Cerebellar nuclear complex (tissue), 1 donor: ENCODE measurements around the gene ABCC3.

Experiments used
- DNase-seq, 2 experiments: peaks; one replicate each; lab custom pipeline; 2025; lab: John Stamatoyannopoulos, UW

The ABCC3 gene

GRCh38 chr17:50634224-50634914, at the start of gene ABCC3:
Gene ABCC3 (plus strand): TSS chr17:50634881. CDS start chr17:50634937, 56 bp downstream.
- DNase-seq, result no peak

DNA sequence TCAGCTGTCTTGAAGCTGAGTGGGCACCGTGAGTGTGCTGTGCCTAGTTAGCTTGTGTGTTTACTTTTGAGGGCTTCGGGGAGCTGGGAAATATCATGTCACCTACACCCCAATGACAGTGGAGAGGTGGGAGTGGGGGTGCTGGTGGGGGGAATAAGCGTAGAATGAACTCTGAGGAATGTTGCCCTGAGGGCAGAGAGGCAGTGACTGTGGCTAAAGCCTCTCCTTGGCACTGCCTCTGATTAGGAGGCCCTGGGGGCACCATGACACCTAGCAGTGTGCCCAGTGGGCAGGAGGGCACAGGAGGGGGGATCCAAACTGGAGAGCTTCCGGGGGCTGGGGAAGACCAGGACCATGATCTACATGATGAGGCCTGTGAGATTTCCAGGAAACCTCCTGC, 49.3 kb upstream of the ABCC3 start:
- no peak for DNase-seq

DNA sequence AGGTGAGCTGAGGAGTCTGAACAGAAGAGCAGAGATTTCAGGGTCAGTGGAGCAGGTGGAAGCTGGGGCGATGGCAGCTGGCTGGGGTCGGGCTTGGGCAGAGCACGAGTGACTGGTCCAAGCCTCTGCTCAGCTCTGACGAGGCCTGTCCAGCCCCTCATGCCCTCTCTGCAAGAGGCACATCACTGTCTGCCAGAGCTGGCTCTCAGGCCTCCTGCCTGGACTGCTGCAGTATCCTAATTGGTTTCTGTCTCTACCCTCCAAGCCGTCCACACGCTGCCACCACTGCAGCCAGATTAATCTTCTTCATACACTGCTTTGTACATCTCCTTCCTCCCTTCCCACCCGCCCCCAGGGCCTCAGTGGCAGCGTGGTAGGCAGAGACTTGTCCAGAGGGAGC, 48.8 kb upstream of the ABCC3 start:
- no peak for DNase-seq

- DNase-seq, result no peak
These were observed 48.0 kb upstream of the ABCC3 start for GRCh38 chr17:50586421-50587247.

GRCh38 chr17:50587571-50587970, 47.1 kb upstream of the ABCC3 start:
- no peak for DNase-seq

GRCh38 chr17:50588391-50589049, 46.2 kb upstream of the ABCC3 start:
- no peak for DNase-seq

DNA sequence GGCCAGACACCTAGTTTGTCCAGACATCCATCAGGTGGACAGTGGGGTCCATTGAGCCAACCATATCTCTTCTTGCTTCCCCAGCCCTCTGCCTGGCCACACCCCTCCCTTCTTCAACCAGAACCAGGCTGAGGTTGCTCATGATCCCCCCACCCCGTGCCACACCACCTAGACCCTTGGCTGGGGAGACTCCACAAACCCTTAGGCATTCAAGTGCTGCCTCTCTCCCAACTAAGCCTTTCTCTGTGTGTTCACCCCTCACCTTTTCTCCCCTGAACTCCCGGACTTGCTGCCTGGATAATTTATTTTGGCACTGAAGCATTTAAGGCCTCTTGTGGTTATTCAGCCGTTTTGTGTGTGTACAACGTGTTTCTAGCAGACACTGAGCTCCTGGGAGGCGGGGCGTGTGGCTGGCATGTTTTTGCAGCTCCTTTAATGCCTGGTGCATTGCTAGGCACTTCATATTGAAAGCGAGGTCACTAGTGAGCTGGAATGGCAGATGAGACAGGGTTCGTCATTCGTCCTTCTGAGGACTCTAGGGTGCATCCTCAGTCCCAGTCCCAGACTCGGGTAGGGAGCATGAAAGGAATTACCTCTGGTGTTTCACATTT, 45.5 kb upstream of the ABCC3 start:
- DNase-seq, result no peak

GRCh38 chr17:50590946-50591737, 43.5 kb upstream of the ABCC3 start:
- no peak for DNase-seq

DNA sequence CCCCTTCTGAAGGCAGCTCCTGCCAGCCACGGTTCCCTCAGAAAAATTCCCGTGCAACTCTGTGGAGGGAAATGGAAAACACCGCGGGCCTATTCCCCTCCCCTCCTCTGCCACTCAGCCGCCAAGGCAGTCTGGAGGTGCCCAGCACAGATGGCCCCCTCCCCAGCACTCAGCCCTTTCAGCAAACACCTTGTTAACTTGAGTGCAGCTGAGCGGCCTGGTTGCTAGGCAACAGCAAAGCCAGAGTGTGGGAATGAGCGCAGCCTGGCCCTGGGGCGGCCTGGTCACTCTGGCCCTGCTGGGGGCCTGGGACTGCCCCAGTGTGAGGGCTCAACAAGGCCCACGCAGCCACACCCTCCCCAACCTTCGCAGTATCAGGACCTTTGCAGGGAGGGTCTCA, 41.4 kb upstream of the ABCC3 start:
- no peak for DNase-seq

- no peak for DNase-seq
These were observed 40.4 kb upstream of the ABCC3 start for GRCh38 chr17:50594128-50594823.

- no peak for DNase-seq
These were observed 39.8 kb upstream of the ABCC3 start for GRCh38 chr17:50594892-50595291.

DNA sequence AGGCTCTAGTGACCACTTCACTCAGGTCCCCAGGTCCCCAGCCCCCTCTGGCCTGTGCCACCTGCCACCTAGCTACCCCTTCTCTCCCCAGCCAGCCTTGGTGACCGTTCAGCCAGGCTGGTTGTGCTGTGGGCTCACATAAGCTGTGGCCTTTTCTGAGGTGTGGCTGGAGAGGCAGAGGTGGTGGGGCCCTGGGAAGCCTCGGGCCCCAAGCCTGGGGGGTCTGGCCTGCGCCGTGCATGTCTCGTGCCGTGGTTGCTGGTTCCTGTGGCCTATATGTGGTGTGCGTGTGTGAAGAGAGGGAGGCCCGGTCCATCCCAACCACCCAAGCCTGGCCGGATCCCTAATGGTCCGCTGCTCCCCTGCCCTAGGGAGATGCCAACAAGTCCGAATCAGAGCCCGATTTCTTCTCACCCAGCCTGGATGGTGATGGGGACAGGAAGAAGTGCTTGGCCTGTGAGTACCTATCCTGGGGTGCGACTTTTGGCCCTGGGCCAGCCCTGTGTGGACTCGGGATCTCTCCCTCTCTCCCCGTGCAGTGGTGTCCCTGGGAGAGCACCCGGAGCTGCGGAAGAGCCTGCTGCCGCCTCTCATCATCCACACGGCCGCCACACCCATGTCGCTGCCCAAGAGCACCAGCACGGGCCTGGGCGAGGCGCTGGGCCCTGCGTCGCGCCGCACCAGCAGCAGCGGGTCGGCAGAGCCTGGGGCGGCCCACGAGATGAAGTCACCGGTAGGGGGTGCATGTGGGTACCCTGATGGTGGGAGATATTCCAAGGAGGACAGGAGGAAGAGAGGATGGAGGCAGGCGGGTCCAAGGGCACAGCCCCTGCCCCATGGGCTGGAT, 38.3 kb upstream of the ABCC3 start:
- no peak for DNase-seq

GRCh38 chr17:50598487-50598886, 36.2 kb upstream of the ABCC3 start:
- DNase-seq, result no peak

- DNase-seq, result no peak
These were observed 35.1 kb upstream of the ABCC3 start for GRCh38 chr17:50599606-50600005.

DNA sequence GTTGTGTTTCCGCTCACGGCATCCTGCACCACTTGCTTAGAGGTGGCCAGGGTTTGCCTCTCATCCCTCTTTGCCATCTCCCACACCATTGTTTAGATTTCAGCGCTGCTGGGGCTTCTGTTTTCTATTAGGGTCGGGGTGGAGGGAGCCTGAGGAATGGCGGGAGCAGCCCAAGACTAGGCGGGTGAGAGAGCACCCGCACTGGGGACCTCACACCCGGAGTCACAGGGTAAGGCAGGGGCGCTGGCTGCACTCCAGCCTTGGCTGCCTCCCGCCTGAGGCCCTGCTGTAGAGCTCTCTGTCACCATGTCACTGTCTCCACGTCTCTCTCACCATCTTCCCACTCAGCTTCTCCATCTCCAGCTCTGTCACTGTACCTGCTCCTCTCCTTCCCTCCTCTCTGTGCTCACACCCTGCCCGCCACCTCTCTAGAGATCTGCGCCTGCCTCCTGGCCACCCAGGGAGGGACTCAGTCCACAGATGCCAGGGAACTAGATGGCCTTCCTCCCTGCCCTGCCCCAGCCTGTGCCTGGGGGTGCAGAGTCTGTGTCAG, 32.8 kb upstream of the ABCC3 start:
- no peak for DNase-seq

DNA sequence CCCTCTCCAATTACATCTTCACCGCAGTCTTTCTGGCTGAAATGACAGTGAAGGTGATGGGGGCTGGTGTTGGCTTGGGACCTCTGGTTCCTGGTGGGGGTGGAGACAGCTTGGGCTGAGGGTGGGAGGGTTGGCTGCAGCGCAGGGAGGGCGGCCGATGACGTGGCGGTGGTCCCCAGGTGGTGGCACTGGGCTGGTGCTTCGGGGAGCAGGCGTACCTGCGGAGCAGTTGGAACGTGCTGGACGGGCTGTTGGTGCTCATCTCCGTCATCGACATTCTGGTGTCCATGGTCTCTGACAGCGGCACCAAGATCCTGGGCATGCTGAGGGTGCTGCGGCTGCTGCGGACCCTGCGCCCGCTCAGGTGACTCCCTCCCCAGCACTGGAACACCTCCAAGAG, 31.8 kb upstream of the ABCC3 start:
- DNase-seq, result no peak

- DNase-seq, result no peak
These were observed 31.3 kb upstream of the ABCC3 start for GRCh38 chr17:50603340-50603739.

GRCh38 chr17:50604513-50604912, 30.2 kb upstream of the ABCC3 start:
- DNase-seq, result no peak

DNA sequence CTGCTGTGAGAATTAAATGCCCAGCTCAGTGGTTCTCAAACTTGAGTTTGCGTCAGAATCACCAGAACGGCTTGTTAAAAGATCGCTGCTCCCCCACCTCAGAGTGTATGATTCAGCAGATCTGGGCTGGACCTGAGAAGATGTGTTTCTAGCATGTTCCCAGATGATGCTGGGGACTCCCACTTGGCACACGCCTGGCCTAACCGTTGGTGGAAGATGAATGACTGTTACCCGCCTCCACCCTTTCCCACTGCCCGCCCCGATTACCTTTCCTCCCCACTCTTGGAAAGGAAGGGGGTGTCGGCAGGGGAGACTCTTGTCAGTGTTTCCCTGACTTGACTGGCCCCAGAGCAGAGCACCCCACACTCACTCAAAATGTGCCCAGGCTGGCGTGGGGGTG, 29.3 kb upstream of the ABCC3 start:
- DNase-seq, result no peak
